HL-60 (cell line): ENCODE data around the gene ATP6V1G1.

ENCODE experiments used
- DNase-seq, 2 experiments: peaks; one replicate each; pipeline ENCODE4 v3.0.0-alpha.2; 2010 to 2020; ENCODE audit warnings: low read depth in 1 of 2, low spot score in 1 of 2
- H3K27ac ChIP-seq: fragments of 250-450 bp; sonication (Bioruptor Pico); replicated peaks from 2 replicates; pipeline ENCODE4 v1.5.1; 2020; ENCODE audit warnings: mild to moderate bottlenecking, moderate library complexity
- H3K27me3 ChIP-seq: fragments of 250-450 bp; sonication (Bioruptor Pico); 2 replicates; pipeline ENCODE4 v1.5.1; 2021; ENCODE audit warnings: mild to moderate bottlenecking, moderate library complexity; ENCODE audit not compliant: insufficient read depth, poor library complexity, severe bottlenecking
- H3K4me3 ChIP-seq: replicated peaks from 2 replicates; pipeline ENCODE4 v1.5.1; 2011; ENCODE audit warnings: mild to moderate bottlenecking, control low read depth, low read length; ENCODE audit not compliant: insufficient read depth
- CTCF ChIP-seq: IDR thresholded peaks from one replicate; pipeline ENCODE4 v1.5.1; 2011; ENCODE audit warnings: low read length, control low read depth, inconsistent platforms; ENCODE audit not compliant: insufficient read depth
- GABPA ChIP-seq: IDR thresholded peaks from 2 replicates; pipeline ENCODE4 v1.6.1; 2012; ENCODE audit warnings: low read depth
- POLR2AphosphoS5 ChIP-seq: IDR thresholded peaks from 2 replicates; pipeline ENCODE4 v1.6.1; 2012; ENCODE audit warnings: low read depth
- REST ChIP-seq: IDR thresholded peaks from 2 replicates; pipeline ENCODE4 v1.6.1; 2012; ENCODE audit warnings: low read depth; ENCODE audit not compliant: insufficient replicate concordance
- SPI1 ChIP-seq: IDR thresholded peaks from 2 replicates; pipeline ENCODE4 v1.6.1; 2012; ENCODE audit warnings: low read depth, mild to moderate bottlenecking, borderline replicate concordance

Gene ATP6V1G1

DNA sequence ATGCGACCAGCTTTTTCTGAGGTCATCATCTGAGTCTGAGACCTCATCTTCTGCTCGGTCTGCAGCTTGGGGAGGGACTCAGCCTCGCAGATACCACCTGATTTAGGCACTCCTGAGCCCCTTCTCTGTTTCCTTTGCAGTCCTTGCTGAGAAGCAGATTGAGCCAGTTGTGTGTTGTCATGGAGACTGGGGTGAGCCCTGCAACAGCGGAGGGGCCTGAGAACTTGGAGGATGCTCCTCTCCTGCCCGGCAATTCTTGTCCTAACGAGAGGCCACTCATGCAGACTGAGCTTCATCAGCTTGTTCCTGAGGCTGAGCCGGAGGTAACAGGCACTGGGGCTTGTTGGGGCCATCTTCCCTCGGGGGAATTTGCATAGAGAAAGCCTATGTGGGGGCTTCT lies 50.8 kb downstream of the ATP6V1G1 start:
- Histone ChIP-seq H3K27ac (no peak overlapping the region), H3K27me3 (no peaks in the 10 kb centered on the region), H3K4me3 (no peak overlapping the region)
- no peak for TF ChIP-seq CTCF
- no peak for TF ChIP-seq SPI1
- no peak for TF ChIP-seq GABPA
- TF ChIP-seq REST: no peak
- no peak for TF ChIP-seq POLR2AphosphoS5
- DNase-seq: no peak

DNA sequence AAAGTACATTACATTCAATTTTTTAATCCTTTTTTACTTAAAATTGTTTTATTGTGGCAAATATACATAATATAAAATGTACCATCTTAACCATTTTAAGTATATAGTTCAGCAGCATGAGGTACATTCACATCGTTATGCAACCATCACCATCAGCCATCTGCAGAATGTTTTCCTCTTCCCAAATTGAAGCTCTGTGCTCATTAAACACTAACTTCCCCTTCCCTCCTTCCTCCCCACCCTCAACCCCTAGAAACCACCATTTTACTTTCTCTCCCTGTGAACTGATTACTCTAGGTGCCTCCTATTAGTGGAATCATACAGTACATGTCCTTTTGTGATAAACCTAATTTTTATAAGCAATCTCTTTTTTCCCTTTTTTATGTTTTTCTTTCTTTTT lies 54.4 kb downstream of the ATP6V1G1 start:
- peak; percentile 61 to 67 for DNase-seq
- Histone ChIP-seq H3K4me3 (no peak overlapping the region), H3K27me3 (no peaks in the 10 kb centered on the region), H3K27ac (no peak overlapping the region)
- no peak for TF ChIP-seq POLR2AphosphoS5
- peak; percentile 60; the same call in 1 of the 2 replicates for TF ChIP-seq SPI1

DNA sequence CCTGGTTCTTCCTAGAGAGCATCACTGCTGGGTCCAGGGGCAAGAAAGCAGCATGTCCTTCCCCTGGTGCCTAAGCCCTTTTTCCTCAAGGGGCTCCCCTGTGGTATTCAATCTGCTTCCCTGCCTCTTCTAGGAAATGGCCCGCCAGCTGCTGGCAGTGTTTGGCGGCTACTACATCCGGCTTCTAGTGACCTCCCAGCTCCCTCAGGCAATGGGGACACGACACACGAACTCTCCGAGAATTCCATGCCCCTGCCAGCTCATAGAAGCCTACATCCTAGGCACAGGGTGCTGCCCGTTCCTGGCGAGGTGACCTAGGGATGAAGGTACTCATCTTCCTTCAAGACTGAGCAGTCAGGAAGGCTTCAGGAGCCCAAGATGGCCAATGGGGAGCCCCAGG lies 55.4 kb downstream of the ATP6V1G1 start:
- H3K27me3 ChIP-seq: no peaks in the 10 kb centered on the region
- no peak for TF ChIP-seq CTCF
- no peak for TF ChIP-seq REST
- no peak for TF ChIP-seq POLR2AphosphoS5
- no peak for TF ChIP-seq SPI1
- no peak for TF ChIP-seq GABPA
- no peak for DNase-seq
- H3K4me3 ChIP-seq: no peak overlapping the region
- H3K27ac ChIP-seq: no peak overlapping the region

DNA sequence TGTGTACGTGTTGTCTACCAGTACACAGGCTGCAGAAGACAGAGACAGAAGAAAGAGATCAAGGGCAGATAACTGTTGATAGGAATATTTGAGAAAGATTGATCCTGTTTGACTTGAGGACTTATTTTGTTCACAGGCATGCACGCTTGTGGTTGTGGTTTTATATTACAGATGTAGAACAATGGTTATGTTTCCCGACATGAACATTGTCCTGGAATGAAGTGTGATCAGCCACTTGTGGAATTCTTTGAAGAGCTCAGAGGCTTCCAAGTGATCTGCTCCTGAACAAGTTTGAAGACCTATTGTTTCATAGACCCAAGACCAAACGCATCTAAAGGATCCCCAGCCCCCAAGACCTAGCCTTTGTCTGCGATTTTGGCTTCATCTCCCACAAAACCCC lies 56.3 kb downstream of the ATP6V1G1 start:
- no peak overlapping the region for H3K27ac ChIP-seq
- no peak for TF ChIP-seq GABPA
- TF ChIP-seq CTCF: no peak
- no peak for TF ChIP-seq REST
- no peak for TF ChIP-seq SPI1
- no peak for TF ChIP-seq POLR2AphosphoS5
- no peak overlapping the region for H3K4me3 ChIP-seq
- H3K27me3 ChIP-seq: no peaks in the 10 kb centered on the region
- DNase-seq: no peak
